ENCODE measurements around the gene IL13.

The IL13 gene

DNA sequence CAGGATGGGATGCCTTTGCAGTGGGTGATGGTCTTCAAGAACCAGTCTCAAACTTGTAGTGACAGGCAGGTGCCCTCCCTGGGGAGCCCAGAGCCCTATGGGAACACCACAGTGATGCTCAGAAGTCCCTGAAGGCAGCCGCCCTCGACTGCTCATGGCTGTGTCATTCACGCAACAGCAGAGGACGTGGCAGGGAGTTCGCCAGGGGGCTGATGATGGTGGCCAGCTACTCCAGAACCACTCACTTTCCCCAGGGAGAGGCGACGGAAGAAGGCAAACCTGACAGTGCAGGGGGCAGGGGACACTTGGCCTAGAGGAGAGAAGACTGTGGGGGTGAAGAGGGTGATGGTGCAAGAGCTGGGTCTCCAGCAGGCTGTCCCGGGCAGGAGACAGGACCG is 4.0 kb downstream of the IL13 start:
- 96% methylated on average over 7 of the region's 9 CpGs for WGBS
- Histone ChIP-seq H3K4me1 (ENCODE audit: control insufficient read depth, insufficient read depth, low read depth, low read length) (peaks cover 11% of the 10 kb centered on the region), H2AK5ac (ENCODE audit: low read length, severe bottlenecking) (no peak overlapping the region), H3K14ac (ENCODE audit: low read length in 2 of 2) (no peak overlapping the region), H4K91ac (ENCODE audit: low read length) (no peak overlapping the region), H4K8ac (ENCODE audit: low read length) (no peak overlapping the region), H3K36me3 (ENCODE audit: control insufficient read depth in 1 of 2, insufficient read depth in 2 of 2, low read depth in 1 of 2, low read length in 2 of 2) (peaks cover 0 to 2% of the 10 kb centered on the region in 2 experiments), H3K9me3 (ENCODE audit: control insufficient read depth, low read length) (no peaks in the 10 kb centered on the region), H3K18ac (ENCODE audit: low read depth in 1 of 2, low read length in 2 of 2) (no peak overlapping the region), H3K4me2 (ENCODE audit: low read length, poor library complexity, severe bottlenecking) (no peak overlapping the region), H3K4ac (ENCODE audit: low read depth in 1 of 2, low read length in 2 of 2) (no peak overlapping the region), H2BK5ac (ENCODE audit: low read depth, low read length, poor library complexity, severe bottlenecking) (no peak overlapping the region), H3K9ac (ENCODE audit: low read length) (no peak overlapping the region), H3K27me3 (ENCODE audit: control insufficient read depth in 1 of 2, insufficient read depth in 1 of 2, low read length in 2 of 2) (peaks cover 3 to 17% of the 10 kb centered on the region in 2 experiments), H2BK12ac (ENCODE audit: low read length in 2 of 2) (no peak overlapping the region), H2BK15ac (ENCODE audit: low read depth, poor library complexity, severe bottlenecking) (no peak overlapping the region), H3K23ac (ENCODE audit: low read length in 2 of 2) (no peak overlapping the region), H2BK120ac (ENCODE audit: low read depth, low read length) (no peak overlapping the region), H3K27ac (ENCODE audit: low read length, poor library complexity, severe bottlenecking) (no peak overlapping the region), H3K4me3 (ENCODE audit: insufficient read depth in 1 of 2, low read depth in 1 of 2, low read length in 2 of 2) (no peak overlapping the region), H3K79me1 (replicated peaks; ENCODE audit: low read length, poor library complexity, severe bottlenecking) (no peaks in the 10 kb centered on the region), H2AFZ (ENCODE audit: low read depth, low read length) (no peak overlapping the region)
- DNase-seq = no peak

DNA sequence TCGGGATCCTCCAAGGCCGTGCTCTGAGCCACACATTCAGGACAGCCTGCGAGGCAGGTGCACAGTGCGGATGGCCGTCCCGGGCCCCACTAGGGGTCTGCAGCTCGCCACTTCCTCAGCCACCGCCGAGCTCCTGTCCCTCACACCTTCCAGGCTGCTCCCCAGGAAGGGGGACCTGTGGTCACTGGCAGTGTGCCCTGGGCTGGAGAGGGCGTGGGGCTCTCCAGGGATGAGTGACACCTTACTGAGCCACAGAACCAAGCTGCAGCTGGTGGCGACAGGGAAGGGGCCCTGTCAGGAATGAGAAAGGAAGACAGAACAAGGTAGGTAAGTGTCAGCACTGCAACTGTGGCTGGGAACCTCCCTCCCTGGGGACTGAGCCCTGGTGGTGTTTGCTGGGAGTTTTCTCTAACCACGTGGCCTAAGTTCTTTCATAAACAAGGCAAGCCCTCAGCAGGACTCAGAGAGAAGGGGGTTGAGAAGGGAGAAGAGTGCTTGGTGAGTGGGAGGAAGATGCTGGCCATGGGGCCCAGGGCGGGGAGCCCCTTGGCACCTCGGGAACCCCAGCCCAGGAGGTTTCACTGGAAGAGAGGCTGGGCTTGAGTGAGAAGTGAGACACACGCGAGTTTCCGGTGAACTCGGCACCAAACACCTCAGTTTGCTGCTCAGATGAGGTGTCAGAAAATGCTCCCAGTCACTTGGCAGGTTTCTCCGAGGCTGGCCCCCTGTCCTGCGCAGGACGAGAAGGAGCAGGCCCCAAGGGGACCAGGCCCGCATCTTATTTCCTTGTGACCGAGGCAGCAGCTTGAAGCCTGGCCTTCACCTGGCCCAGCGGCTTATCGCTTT is 5.2 kb downstream of the IL13 start:
- Histone ChIP-seq H2AFZ (ENCODE audit: low read depth, low read length) (peak overlapping the region; percentile 57), H3K9me3 (ENCODE audit: control insufficient read depth, low read length) (no peaks in the 10 kb centered on the region), H2BK120ac (ENCODE audit: low read depth, low read length) (no peak overlapping the region), H3K27me3 (ENCODE audit: control insufficient read depth in 1 of 2, insufficient read depth in 1 of 2, low read length in 2 of 2) (peaks cover 6 to 17% of the 10 kb centered on the region in 2 experiments), H3K4me3 (ENCODE audit: insufficient read depth in 1 of 2, low read depth in 1 of 2, low read length in 2 of 2) (no peak overlapping the region), H3K4me2 (ENCODE audit: low read length, poor library complexity, severe bottlenecking) (no peak overlapping the region), H2BK15ac (ENCODE audit: low read depth, poor library complexity, severe bottlenecking) (no peak overlapping the region), H3K9ac (ENCODE audit: low read length) (no peak overlapping the region), H3K23ac (ENCODE audit: low read length in 2 of 2) (no peak overlapping the region), H4K8ac (ENCODE audit: low read length) (no peak overlapping the region), H3K4me1 (ENCODE audit: control insufficient read depth, insufficient read depth, low read depth, low read length) (peaks cover 11% of the 10 kb centered on the region), H3K18ac (ENCODE audit: low read depth in 1 of 2, low read length in 2 of 2) (peak overlapping the region in 1 of 2 experiments; percentile 13), H2AK5ac (ENCODE audit: low read length, severe bottlenecking) (no peak overlapping the region), H3K4ac (ENCODE audit: low read depth in 1 of 2, low read length in 2 of 2) (peak overlapping the region in 1 of 2 experiments; percentile 21), H3K79me1 (replicated peaks; ENCODE audit: low read length, poor library complexity, severe bottlenecking) (no peaks in the 10 kb centered on the region), H4K91ac (ENCODE audit: low read length) (no peak overlapping the region), H3K27ac (ENCODE audit: low read length, poor library complexity, severe bottlenecking) (no peak overlapping the region), H3K36me3 (ENCODE audit: control insufficient read depth in 1 of 2, insufficient read depth in 2 of 2, low read depth in 1 of 2, low read length in 2 of 2) (peaks cover 0 to 2% of the 10 kb centered on the region in 2 experiments), H3K14ac (ENCODE audit: low read length in 2 of 2) (peak overlapping the region in 1 of 2 experiments; percentile 76), H2BK12ac (ENCODE audit: low read length in 2 of 2) (peak overlapping the region in 1 of 2 experiments; percentile 81), H2BK5ac (ENCODE audit: low read depth, low read length, poor library complexity, severe bottlenecking) (no peak overlapping the region)
- peak; percentile 49 for DNase-seq
- 83% methylated on average over 25 of the region's 25 CpGs for WGBS

DNA sequence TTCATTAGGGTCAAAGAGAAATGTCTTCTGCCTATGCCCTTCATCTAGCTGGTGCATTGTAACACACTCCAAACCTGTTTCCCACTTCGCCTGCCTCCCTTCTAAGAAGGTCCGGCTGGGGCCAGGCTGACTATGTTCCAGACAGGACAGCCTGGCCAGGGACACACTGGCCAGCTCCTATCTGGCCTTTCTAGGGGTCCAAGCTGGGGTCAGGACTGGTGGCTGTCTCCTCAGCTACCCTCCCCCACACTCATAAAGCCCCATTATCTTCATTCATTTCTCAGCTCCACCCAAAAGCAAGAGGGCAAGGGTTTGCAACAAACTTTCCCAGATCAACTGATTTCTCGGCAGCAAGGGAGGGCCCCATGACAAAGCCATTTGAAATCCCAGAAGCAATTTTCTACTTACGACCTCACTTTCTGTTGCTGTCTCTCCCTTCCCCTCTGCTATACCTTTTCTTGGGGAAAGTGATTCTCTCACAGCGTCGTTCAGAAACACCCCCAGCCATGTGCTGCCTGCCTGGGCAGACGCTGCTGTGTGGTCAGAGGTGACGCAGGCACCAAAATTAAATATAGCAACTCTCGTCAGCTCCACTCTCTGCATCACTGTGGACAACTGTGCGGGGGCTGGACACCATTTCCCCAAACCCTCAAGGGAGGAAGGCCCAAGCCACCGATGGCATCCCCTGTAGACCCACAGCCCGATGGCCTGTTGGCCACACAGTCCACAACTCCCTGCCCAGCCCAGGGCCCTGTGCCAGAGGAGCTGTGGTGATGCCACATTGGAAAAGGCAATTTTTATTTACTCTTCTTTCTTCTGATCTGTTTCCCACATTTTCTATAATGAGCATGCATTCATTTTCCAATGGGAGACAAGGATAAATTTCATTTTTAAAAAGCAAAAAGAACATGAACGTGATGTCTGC is 6.1 kb downstream of the IL13 start:
- Histone ChIP-seq H3K79me1 (replicated peaks; ENCODE audit: low read length, poor library complexity, severe bottlenecking) (no peaks in the 10 kb centered on the region), H3K4me3 (ENCODE audit: insufficient read depth in 1 of 2, low read depth in 1 of 2, low read length in 2 of 2) (no peak overlapping the region), H2BK5ac (ENCODE audit: low read depth, low read length, poor library complexity, severe bottlenecking) (no peak overlapping the region), H3K18ac (ENCODE audit: low read depth in 1 of 2, low read length in 2 of 2) (peak overlapping the region in 1 of 2 experiments; percentile 13), H2AFZ (ENCODE audit: low read depth, low read length) (no peak overlapping the region), H2AK5ac (ENCODE audit: low read length, severe bottlenecking) (no peak overlapping the region), H2BK120ac (ENCODE audit: low read depth, low read length) (no peak overlapping the region), H3K36me3 (ENCODE audit: control insufficient read depth in 1 of 2, insufficient read depth in 2 of 2, low read depth in 1 of 2, low read length in 2 of 2) (peaks cover 0 to 2% of the 10 kb centered on the region in 2 experiments), H3K4me2 (ENCODE audit: low read length, poor library complexity, severe bottlenecking) (no peak overlapping the region), H3K27me3 (ENCODE audit: control insufficient read depth in 1 of 2, insufficient read depth in 1 of 2, low read length in 2 of 2) (peaks cover 10 to 17% of the 10 kb centered on the region in 2 experiments), H2BK12ac (ENCODE audit: low read length in 2 of 2) (peak overlapping the region in 1 of 2 experiments; percentile 49), H3K23ac (ENCODE audit: low read length in 2 of 2) (no peak overlapping the region), H2BK15ac (ENCODE audit: low read depth, poor library complexity, severe bottlenecking) (no peak overlapping the region), H4K8ac (ENCODE audit: low read length) (no peak overlapping the region), H3K14ac (ENCODE audit: low read length in 2 of 2) (peak overlapping the region in 1 of 2 experiments; percentile 18), H3K9me3 (ENCODE audit: control insufficient read depth, low read length) (no peaks in the 10 kb centered on the region), H3K4me1 (ENCODE audit: control insufficient read depth, insufficient read depth, low read depth, low read length) (peaks cover 11% of the 10 kb centered on the region), H3K4ac (ENCODE audit: low read depth in 1 of 2, low read length in 2 of 2) (no peak overlapping the region), H4K91ac (ENCODE audit: low read length) (peak overlapping the region; percentile 25), H3K27ac (ENCODE audit: low read length, poor library complexity, severe bottlenecking) (no peak overlapping the region), H3K9ac (ENCODE audit: low read length) (no peak overlapping the region)
- 79% methylated on average over 12 of the region's 13 CpGs for WGBS
- DNase-seq = peak; percentile 10

All from mesenchymal stem cell (in vitro differentiated cells and primary cell).